HG03103 (cell line): ENCODE measurements around the gene ZNF182.

Experiments used
- ATAC-seq: cut with Tn5 transposase; IDR thresholded peaks from one replicate; pipeline ENCODE4 v1.9.1; 2021; ENCODE audit warnings: low read depth; ENCODE audit not compliant: unreplicated experiment

ZNF182 gene

DNA sequence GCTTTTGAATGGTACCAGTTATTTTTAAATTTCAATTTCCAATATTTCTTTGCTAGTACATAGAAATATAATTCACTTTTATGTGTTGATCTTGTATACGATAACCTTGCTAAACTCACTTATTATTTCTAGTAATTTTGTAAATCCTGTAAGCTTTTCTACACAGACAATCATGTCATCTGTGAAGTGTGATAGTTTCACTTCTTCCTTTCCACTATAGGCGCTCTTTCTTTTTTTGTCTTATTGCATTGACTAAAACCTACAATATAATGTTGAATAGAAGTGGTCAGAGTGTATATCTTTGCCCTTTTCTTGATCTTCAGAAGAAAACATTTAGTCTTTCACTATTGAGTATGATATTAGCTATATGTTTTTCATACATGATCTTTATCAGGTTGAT, 76.6 kb downstream of the ZNF182 start:
- ATAC-seq = no peak
